AG04449 (cell line): ENCODE measurements around the gene ST13.
"Not testable (repeated sequence)": the region's sequence is repeated elsewhere in the genome, so short reads cannot be mapped to it uniquely, and the experiment has no call there.

Experiments used
- CTCF ChIA-PET: fragments of 350-600 bp; formaldehyde crosslinking; extraction: SDS; loops from one replicate; lab custom pipeline; 2021; ENCODE audit warnings: antibody characterized with exemption; lab: Yijun Ruan, JAX
- POLR2A ChIA-PET: fragments of 400-600, 350-600 bp; formaldehyde crosslinking; extraction: SDS; loops from one replicate; lab custom pipeline; 2020; ENCODE audit warnings: antibody characterized with exemption, inconsistent platforms; lab: Yijun Ruan, JAX
- DNase-seq: peaks from one replicate; pipeline ENCODE4 v3.0.0-alpha.2; 2010; ENCODE audit warnings: low read depth, low spot score
- H3K4me3 ChIP-seq: 2 replicates; pipeline ENCODE4 v1.5.1; 2011; ENCODE audit warnings: low read depth, mild to moderate bottlenecking, control low read depth, low read length
- TF ChIP-seq, protein P1 (sequence below): IDR thresholded peaks from one replicate; pipeline ENCODE4 v1.5.1; 2011; ENCODE audit warnings: mild to moderate bottlenecking, moderate library complexity, low read length, control low read depth, inconsistent platforms; ENCODE audit not compliant: insufficient read depth; ENCODE audit errors: missing control alignments

ST13 gene

DNA sequence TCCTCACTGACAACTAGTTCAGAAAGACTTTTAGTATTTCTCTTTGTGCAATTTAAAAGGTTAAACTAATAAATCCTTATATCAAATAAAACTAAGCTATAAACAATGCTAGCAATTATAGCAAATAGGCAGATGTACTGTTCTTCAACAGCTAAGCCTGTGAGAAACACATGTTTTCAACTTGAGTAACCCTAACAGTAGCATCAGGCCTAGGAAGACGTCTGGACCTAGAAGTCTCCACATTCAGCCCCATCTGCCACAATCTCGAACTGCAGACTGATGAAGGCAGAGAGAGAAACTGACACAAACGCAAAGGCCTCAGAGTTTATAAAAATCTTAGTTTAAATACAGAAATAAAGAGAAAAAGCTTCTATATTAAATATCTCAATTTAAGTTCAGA is 2.5 kb downstream of the ST13 start:
- POLR2A ChIA-PET = interaction anchor here (0.6 kb wide), 1 partner anchor 238 kb away, joined by 3 read pairs; the partner anchor contains the start of gene EP300
- TF ChIP-seq, protein P1, sequence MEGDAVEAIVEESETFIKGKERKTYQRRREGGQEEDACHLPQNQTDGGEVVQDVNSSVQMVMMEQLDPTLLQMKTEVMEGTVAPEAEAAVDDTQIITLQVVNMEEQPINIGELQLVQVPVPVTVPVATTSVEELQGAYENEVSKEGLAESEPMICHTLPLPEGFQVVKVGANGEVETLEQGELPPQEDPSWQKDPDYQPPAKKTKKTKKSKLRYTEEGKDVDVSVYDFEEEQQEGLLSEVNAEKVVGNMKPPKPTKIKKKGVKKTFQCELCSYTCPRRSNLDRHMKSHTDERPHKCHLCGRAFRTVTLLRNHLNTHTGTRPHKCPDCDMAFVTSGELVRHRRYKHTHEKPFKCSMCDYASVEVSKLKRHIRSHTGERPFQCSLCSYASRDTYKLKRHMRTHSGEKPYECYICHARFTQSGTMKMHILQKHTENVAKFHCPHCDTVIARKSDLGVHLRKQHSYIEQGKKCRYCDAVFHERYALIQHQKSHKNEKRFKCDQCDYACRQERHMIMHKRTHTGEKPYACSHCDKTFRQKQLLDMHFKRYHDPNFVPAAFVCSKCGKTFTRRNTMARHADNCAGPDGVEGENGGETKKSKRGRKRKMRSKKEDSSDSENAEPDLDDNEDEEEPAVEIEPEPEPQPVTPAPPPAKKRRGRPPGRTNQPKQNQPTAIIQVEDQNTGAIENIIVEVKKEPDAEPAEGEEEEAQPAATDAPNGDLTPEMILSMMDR = no peak
- DNase-seq = no peak
- peak overlapping the region; percentile 29 for H3K4me3 ChIP-seq
- CTCF ChIA-PET = interaction anchor here (0.6 to 1.8 kb wide), 4 partner anchors 13 to 171 kb away, joined by 3 to 6 read pairs (median 4); no protein-coding TSS in a partner anchor

DNA sequence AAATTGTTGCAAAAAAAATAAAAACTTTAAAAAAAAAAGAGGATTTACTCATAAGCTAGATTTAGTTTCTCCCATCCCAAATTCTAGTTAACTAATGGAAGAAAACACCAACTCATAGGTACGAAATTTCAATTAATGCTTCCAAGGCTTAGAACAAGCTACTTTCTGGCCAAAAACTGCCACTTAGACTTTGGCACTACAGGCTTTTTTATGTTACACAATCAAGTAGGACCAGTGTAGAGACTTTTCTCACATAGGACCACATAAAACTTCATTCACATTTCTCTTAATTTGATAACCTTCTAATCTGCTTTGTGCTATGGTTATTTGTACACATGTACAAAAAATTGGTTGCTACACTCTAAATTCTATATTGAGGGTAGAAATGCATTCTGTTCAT is 3.1 kb downstream of the ST13 start:
- CTCF ChIA-PET = interaction anchor here (0.6 to 0.8 kb wide), 2 partner anchors 15 to 170 kb away, joined by 3 read pairs; no protein-coding TSS in a partner anchor
- no peak overlapping the region for H3K4me3 ChIP-seq
- DNase-seq = no peak
- TF ChIP-seq, protein P1 = no peak
- POLR2A ChIA-PET = interaction anchor here (0.6 kb wide), 1 partner anchor 239 kb away, joined by 3 read pairs; the partner anchor contains the start of gene EP300

DNA sequence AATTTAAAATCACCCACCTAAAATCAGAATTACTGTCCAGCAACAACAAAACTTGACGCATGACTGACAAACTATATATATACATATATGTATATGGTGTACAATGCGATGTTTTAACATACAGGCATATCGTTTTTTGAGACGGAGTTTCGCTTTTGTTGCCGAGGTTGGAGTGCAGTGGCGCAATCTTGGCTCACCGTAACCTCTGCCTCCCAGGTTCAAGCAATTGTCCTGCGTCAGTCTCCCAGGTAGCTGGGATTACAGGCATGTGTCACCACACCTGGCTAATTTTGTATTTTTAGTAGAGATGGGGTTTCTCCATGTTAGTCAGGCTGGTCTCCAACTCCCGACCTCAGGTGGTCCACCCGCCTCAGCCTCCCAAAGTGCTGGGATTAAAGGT is 10.6 kb downstream of the ST13 start:
- POLR2A ChIA-PET = not testable (repeated sequence)
- CTCF ChIA-PET = interaction anchor here (1.2 to 1.6 kb wide), 2 partner anchors 9 to 11 kb away, joined by 3 to 4 read pairs; partner anchors contain the start of genes ST13 and XPNPEP3

DNA sequence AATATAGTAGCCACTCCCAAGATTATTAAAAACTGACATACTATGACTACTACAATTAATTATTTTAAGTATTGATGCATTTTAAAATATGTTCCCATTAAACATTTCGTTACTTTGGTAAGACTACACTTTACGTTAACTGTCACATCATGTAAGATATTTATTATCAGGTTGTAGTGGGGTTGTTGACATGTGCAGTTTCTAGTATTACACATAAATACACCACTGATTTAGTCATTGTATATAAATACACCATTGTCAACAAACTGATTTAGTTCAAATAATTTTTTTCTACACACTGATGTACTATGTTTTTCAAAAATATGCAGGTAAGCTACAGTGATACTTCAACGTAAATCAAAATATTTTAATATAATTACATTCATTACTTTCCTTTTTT is 11.5 kb downstream of the ST13 start:
- ChIA-PET CTCF (no interaction called here), POLR2A (interaction anchor here (0.9 kb wide), 1 partner anchor 12 kb away, joined by 3 read pairs; the partner anchor contains the start of gene XPNPEP3)
- no peak for DNase-seq
- TF ChIP-seq, protein P1 = no peak
- no peak overlapping the region for H3K4me3 ChIP-seq

More for the DNA sequence above, 10.6 kb downstream of the ST13 start:
- not testable (repeated sequence) for DNase-seq, H3K4me3 ChIP-seq

DNA sequence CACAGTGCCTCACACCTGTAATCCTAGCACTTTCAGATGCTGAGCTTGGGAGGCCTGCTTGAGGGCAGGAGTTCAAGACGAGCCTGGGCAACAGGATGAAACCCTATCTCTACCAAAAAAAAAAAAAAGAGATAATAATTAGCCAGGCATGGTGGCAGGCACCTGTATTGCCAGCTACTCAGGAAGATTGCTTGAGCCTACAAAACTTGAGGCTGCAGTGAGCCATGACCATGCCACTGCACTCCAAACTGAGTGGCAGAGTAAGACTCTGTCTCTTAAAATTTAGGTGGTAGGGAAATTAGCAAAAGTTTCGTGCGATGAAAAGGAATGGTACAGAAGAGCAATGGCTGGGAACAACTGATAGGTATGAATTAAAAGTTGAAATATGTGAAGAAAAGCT is 18.0 kb downstream of the ST13 start:
- TF ChIP-seq, protein P1 = no peak
- ChIA-PET POLR2A (no interaction called here), CTCF (interaction anchor here (0.7 to 1.3 kb wide), 3 partner anchors 15 to 21 kb away, joined by 3 read pairs; no protein-coding TSS in a partner anchor)
- H3K4me3 ChIP-seq = no peak overlapping the region
- DNase-seq = no peak

DNA sequence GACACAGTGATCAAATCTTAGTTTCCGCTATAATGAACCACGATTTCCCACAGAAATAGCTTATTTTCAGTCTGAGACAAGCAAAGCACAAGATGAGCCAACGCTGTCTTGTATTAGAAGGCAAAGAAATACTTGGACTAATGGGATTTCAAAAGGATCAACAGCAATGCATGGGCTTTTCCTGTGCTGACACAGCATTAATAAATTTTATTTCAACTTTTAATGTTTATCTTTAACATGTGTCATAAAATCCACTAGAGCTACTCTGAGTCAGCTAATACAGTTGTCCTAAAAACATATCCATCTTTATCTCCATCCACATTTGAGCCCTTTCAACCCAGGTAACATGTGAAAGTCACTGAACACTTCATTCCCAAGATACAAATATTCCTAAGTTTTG is 21.8 kb downstream of the ST13 start:
- POLR2A ChIA-PET = no interaction called here
- no peak for DNase-seq
- CTCF ChIA-PET = no interaction called here
- TF ChIP-seq, protein P1 = no peak
- H3K4me3 ChIP-seq = no peak overlapping the region
